OCI-LY3 (cell line): ENCODE measurements around the gene ACVR1.

Experiments
- H2AFZ ChIP-seq: fragments of 200-600, 300-600 bp; shearing (Covaris generic); 2 replicates; pipeline ENCODE4 v1.6.0; 2014; ENCODE audit warnings: antibody characterized with exemption, low read depth, low read length
- H3K27ac ChIP-seq: fragments of 200-600, 300-600 bp; sonication (generic); 2 replicates; pipeline ENCODE4 v1.5.1; 2014; ENCODE audit warnings: mild to moderate bottlenecking, low read length, moderate library complexity, mixed read lengths
- H3K27me3 ChIP-seq: fragments of 200-600, 300-600 bp; sonication (generic); 2 replicates; pipeline ENCODE4 v1.6.1; 2014; ENCODE audit warnings: low read depth, low read length, mixed read lengths
- H3K36me3 ChIP-seq: fragments of 200-600, 300-600 bp; sonication (generic); replicated peaks from 2 replicates; pipeline ENCODE3; 2014; ENCODE audit warnings: low read depth, low read length, mixed read lengths
- H3K4me1 ChIP-seq: fragments of 300-600, 200-600 bp; sonication (generic); 2 replicates; pipeline ENCODE4 v1.6.1; 2014; ENCODE audit warnings: low read length, mixed read lengths
- H3K4me2 ChIP-seq: fragments of 200-600, 300-600 bp; sonication (generic); 2 replicates; pipeline ENCODE4 v1.6.1; 2014; ENCODE audit warnings: low read length, mixed read lengths
- H3K4me3 ChIP-seq: fragments of 300-600, 200-600 bp; sonication (generic); 2 replicates; pipeline ENCODE4 v1.5.1; 2014; ENCODE audit warnings: antibody characterized with exemption, mild to moderate bottlenecking, low read length, moderate library complexity
- H3K79me2 ChIP-seq: fragments of 300-600, 200-600 bp; shearing (Covaris generic); 2 replicates; pipeline ENCODE4 v1.6.1; 2014; ENCODE audit warnings: mild to moderate bottlenecking, low read length, mixed read lengths
- H3K9ac ChIP-seq: fragments of 300-600, 200-600 bp; shearing (Covaris generic); 2 replicates; pipeline ENCODE4 v1.6.0; 2014; ENCODE audit warnings: mild to moderate bottlenecking, low read length, moderate library complexity
- H3K9me3 ChIP-seq: fragments of 200-600, 300-600 bp; shearing (Covaris generic); 2 replicates; pipeline ENCODE4 v1.6.1; 2014; ENCODE audit warnings: low read length, mixed read lengths; ENCODE audit not compliant: insufficient read depth
- H4K20me1 ChIP-seq: fragments of 200-600, 300-600 bp; sonication (generic); 2 replicates; pipeline ENCODE4 v1.6.1; 2016; ENCODE audit warnings: low read length, mixed read lengths; ENCODE audit not compliant: insufficient read depth
- EZH2phosphoT487 ChIP-seq: fragments of 200-600 bp; shearing (Covaris generic); IDR thresholded peaks from 2 replicates; pipeline ENCODE4 v1.6.1; 2018; ENCODE audit warnings: antibody characterized with exemption, mixed run types, low read depth
- TF ChIP-seq, protein P1 (sequence below): fragments of 200-600, 300-600 bp; sonication (generic); IDR thresholded peaks from 2 replicates; pipeline ENCODE4 v1.5.1; 2014; ENCODE audit warnings: antibody characterized with exemption, low read length, low read depth

ACVR1 gene

DNA sequence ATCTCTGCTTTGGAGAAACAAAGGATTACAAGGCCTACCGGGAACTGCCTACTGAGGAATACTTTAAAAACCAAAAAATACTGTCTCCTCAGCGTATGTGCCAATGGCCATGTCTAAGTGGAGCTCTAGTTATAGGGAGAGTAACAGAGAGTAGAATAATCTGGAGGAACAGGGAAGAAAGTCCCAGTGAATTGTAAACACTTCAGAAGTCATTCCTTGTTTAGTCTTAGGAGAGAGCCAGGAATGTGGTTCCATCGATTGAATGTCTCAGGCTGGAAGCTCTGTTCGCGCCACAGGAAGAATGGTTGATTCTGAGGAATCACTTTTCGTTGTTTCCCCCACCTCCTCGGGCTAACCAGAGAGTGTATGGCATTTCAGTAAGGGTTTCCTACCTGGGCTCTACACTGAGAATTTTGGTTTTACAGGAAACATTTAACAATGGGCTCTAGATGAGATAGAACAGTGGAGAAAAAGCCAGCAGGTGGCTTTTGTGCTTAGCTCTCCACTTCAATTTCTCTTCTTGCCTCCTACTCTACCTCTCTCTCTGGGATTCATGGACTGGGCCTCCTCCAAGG, 88.7 kb downstream of the ACVR1 start:
- H2AFZ ChIP-seq, result no peak overlapping the region
- no peaks in the 10 kb centered on the region for H4K20me1 ChIP-seq
- H3K9ac ChIP-seq, result no peak overlapping the region

DNA sequence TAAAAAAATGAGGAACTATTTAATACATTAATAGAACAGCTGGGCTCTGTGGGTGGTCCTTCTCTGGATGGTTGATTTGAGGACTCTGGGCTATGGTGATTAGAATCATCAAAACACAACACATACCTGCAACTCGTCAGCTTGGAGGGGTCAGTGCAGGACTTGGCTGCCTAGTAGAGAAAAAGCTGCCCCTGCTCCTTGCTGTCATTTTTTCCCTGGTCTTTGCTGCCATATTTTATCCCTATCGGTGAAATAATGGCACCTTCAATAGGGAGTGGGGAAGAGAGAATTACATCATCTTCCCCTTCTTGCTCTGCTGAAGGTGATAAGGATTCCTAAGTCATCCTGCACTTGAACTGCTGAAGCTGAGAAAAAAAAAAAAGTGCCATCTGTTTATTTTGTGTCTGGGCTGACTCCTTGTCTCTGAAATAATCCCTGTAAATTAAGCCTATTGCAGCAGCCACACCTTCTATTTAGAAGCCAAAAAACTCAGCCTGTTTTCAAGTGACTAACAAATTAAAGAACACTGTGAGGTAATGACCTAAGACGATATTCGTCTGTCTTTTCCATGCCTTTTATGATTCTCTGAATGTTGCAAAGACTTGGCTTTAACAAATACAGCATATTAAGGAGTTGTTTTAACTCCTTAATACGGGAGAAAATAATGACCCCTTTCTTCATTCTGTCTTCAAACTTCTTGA, 89.3 kb downstream of the ACVR1 start:
- Histone ChIP-seq H3K4me1 (peaks cover 11% of the 10 kb centered on the region), H4K20me1 (no peaks in the 10 kb centered on the region), H3K4me2 (no peak overlapping the region), H3K79me2 (no peaks in the 10 kb centered on the region), H3K9ac (no peak overlapping the region), H3K4me3 (no peak overlapping the region), H3K9me3 (no peaks in the 10 kb centered on the region), H3K36me3 (no peaks in the 10 kb centered on the region), H2AFZ (no peak overlapping the region), H3K27me3 (no peaks in the 10 kb centered on the region), H3K27ac (no peak overlapping the region)
- TF ChIP-seq EZH2phosphoT487, result no peak
- TF ChIP-seq, protein P1, sequence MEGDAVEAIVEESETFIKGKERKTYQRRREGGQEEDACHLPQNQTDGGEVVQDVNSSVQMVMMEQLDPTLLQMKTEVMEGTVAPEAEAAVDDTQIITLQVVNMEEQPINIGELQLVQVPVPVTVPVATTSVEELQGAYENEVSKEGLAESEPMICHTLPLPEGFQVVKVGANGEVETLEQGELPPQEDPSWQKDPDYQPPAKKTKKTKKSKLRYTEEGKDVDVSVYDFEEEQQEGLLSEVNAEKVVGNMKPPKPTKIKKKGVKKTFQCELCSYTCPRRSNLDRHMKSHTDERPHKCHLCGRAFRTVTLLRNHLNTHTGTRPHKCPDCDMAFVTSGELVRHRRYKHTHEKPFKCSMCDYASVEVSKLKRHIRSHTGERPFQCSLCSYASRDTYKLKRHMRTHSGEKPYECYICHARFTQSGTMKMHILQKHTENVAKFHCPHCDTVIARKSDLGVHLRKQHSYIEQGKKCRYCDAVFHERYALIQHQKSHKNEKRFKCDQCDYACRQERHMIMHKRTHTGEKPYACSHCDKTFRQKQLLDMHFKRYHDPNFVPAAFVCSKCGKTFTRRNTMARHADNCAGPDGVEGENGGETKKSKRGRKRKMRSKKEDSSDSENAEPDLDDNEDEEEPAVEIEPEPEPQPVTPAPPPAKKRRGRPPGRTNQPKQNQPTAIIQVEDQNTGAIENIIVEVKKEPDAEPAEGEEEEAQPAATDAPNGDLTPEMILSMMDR, result no peak

More for the DNA sequence above, 88.7 kb downstream of the ACVR1 start:
- peaks cover 8% of the 10 kb centered on the region for H3K4me1 ChIP-seq
- TF ChIP-seq, protein P1, result no peak
- TF ChIP-seq EZH2phosphoT487, result no peak
- H3K9me3 ChIP-seq, result no peaks in the 10 kb centered on the region
- H3K27me3 ChIP-seq, result no peaks in the 10 kb centered on the region
- H3K79me2 ChIP-seq, result no peaks in the 10 kb centered on the region
- H3K36me3 ChIP-seq, result no peaks in the 10 kb centered on the region
- H3K27ac ChIP-seq, result no peak overlapping the region
- no peak overlapping the region for H3K4me3 ChIP-seq
- H3K4me2 ChIP-seq, result no peak overlapping the region

DNA sequence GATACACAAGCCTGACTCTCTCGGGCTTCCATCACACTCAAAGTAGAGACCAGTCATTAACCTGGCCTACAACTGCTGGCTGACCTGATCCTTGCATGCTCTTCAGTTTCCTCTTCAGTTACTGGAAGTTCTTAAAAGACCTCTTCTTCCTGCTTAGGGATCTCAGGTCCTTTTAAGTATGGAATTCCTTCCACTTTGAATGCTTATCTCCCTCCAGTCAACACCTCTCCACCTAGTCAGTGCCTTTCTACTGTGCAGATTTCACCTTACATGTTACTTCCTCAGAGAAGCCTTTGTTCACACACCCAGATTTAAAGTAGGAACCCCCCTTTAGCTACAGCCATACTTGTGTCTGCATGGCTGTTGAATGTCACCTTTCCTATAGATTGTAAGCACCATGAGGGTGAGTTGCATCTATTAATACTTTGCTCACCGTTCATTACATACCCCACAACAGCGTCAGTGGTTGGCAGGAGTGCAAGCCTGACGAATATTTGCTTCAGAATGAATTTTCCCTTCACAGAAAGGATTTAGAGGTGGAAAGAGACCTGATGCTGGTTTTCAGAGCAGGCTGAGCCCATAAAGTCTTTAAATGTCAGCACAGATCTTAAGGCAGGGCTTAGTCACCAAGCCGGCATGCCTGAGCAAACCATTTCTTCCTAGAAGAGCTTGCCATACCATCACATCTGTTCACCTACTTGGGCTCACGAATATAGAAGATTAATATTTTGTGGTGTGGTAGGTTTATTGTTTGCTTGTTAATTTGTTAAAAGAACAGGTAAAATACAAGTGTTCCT, 90.1 kb downstream of the ACVR1 start:
- Histone ChIP-seq H3K9ac (no peak overlapping the region), H3K36me3 (no peaks in the 10 kb centered on the region), H3K27me3 (no peaks in the 10 kb centered on the region), H2AFZ (no peak overlapping the region), H3K27ac (no peak overlapping the region), H3K4me1 (peaks cover 16% of the 10 kb centered on the region), H3K79me2 (no peaks in the 10 kb centered on the region), H3K9me3 (no peaks in the 10 kb centered on the region), H3K4me3 (no peak overlapping the region), H3K4me2 (no peak overlapping the region), H4K20me1 (no peaks in the 10 kb centered on the region)
- TF ChIP-seq, protein P1, result no peak
- TF ChIP-seq EZH2phosphoT487, result no peak

DNA sequence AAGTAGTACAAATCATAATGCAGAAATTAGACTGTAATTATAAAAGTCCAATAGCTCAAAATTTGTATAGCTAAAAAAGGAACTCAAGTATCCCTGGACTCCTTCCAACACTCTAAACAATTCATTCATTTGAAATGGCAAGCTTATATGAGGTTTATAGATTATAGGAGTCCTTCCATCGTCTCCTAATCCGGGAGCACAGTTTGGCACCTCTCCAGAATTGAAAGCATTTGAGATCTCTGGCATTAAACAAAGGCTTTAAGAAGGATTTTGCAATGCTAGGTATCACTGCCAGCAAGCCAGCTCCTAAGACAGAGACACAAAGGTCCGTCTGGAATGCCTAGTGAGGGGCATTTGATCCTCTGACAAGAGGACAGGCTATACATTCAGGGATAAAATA, 90.9 kb downstream of the ACVR1 start:
- H3K9me3 ChIP-seq, result no peaks in the 10 kb centered on the region
- peaks cover 15% of the 10 kb centered on the region for H3K4me1 ChIP-seq
- no peaks in the 10 kb centered on the region for H3K36me3 ChIP-seq
- TF ChIP-seq EZH2phosphoT487, result no peak
- TF ChIP-seq, protein P1, result no peak
- no peaks in the 10 kb centered on the region for H4K20me1 ChIP-seq
- H2AFZ ChIP-seq, result no peak overlapping the region
- no peak overlapping the region for H3K4me3 ChIP-seq
- no peaks in the 10 kb centered on the region for H3K79me2 ChIP-seq
- H3K27ac ChIP-seq, result no peak overlapping the region
- no peak overlapping the region for H3K4me2 ChIP-seq
- H3K9ac ChIP-seq, result no peak overlapping the region
- no peaks in the 10 kb centered on the region for H3K27me3 ChIP-seq
